GM19043 (cell line): ENCODE data around the gene CDC6.
"Not testable (repeated sequence)": the region's sequence is repeated elsewhere in the genome, so short reads cannot be mapped to it uniquely, and the experiment has no call there.

Experiments used
- ATAC-seq: cut with Tn5 transposase; IDR thresholded peaks from one replicate; pipeline ENCODE4 v1.9.1; 2021; ENCODE audit warnings: low read depth; ENCODE audit not compliant: unreplicated experiment

CDC6 gene

GRCh38 chr17:40284085-40284713 lies 3.5 kb upstream of the CDC6 start:
- no peak for ATAC-seq

- ATAC-seq = no peak
Measured at GRCh38 chr17:40286473-40286872, 1.2 kb upstream of the CDC6 start.

DNA sequence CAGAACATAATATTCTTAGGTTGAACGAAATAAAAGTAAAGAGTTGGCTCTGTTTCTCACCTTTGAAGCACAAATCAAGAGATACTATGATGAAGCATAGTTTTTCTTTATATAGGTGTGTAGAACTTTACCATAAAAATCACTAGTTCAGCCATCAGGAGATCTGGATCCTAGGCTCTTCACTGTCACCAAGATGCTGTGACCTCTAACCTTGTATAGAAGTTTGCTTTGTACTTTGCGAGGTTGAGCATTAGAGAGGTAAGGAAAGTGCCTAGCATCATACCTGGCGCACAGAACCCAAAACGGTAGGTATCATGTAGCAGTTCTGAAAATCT lies 553 bp upstream of the CDC6 start:
- no peak for ATAC-seq

DNA sequence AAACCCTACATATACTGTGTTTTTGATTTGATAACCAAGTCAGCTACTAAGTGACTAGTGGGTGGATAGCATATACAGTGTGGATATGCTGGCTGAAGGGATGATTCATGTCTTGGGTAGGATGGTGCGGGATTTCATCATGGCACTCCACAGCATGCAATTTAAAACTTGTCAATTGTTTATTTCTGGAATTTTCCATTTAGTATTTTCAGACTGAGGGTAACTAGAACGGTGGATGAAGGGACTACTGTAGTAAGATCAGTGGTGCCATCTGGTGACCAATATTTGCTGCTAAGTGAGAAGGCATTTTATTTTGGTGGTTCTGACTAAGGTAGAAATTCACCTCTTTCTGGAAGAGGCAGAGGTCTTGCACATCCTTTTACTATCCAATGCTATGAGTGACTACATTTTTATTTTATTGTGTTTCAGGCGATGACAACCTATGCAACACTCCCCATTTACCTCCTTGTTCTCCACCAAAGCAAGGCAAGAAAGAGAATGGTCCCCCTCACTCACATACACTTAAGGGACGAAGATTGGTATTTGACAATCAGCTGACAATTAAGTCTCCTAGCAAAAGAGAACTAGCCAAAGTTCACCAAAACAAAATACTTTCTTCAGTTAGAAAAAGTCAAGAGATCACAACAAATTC lies 3.1 kb downstream of the CDC6 start:
- no peak for ATAC-seq

- ATAC-seq = no peak
Measured at GRCh38 chr17:40291281-40291664, 3.6 kb downstream of the CDC6 start.

DNA sequence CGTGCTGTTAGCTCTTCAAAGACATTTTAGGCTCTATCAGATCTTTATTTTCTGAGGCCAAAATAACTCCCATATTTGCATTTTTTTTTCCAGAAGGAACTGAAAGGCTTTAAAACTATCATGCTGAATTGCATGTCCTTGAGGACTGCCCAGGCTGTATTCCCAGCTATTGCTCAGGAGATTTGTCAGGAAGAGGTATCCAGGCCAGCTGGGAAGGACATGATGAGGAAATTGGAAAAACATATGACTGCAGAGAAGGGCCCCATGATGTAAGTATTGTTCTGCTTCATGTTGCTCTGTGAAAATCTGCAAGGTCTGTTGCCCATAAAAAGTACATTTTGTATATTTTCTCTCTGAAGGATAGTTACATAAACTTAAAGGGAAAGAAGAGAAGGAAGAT lies 5.7 kb downstream of the CDC6 start:
- ATAC-seq = no peak

- ATAC-seq = no peak
Measured at GRCh38 chr17:40295488-40296436, 8.1 kb downstream of the CDC6 start.

GRCh38 chr17:40297511-40297910 lies 9.8 kb downstream of the CDC6 start:
- ATAC-seq = no peak

DNA sequence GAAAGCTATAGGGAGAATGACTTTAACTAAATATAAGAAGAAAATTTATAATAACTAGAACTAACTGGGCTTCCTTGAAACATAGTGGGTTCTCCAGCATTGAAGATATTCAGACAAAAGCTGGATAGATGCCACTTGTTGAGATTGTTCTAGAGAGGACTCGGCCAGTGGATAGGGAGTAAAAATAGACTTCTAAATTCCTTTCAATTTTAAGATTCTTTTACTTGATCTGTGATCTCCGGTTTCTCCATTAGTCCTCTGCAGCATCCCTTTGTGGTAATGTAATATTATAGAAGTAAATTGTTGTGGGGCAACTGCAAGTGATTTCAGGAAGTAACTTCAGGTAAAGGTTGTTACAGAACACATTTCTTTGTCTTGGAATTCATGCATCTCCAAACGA lies 11.0 kb downstream of the CDC6 start:
- no peak for ATAC-seq

DNA sequence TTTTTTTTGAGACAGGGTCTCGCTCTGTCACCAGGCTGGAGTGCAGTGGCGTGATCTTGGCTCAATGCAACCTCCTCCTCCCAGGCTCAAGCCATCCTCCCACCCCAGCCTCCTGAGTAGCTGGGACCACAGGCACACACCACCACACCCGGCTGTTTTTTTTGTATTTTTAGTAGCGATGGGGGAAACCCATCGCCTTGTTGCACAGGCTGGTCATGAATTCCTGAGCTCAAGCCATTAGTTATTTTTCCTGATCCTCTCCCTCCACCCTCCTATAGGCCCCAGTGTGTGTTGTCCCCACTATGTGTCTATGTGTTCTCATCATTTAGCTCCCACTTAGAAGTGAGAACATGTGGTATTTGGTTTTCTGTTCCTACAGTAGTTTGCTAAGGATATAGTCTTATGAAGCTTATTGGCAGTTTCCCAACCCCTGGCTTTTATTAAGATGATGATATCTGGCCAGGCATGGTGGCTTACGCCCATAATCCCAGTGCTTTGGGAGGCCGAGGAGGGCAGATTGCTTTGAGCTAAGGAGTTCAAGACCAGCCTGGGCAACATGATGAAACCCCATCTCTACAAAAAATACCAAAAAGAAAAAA lies 11.6 kb downstream of the CDC6 start:
- ATAC-seq = not testable (repeated sequence)

GRCh38 chr17:40301315-40301714 lies 13.6 kb downstream of the CDC6 start:
- ATAC-seq = no peak

GRCh38 chr17:40303009-40303657 lies 15.5 kb downstream of the CDC6 start:
- ATAC-seq = no peak

- ATAC-seq = no peak
Measured at GRCh38 chr17:40303708-40304551, 16.3 kb downstream of the CDC6 start.

GRCh38 chr17:40304552-40304863 lies 16.8 kb downstream of the CDC6 start:
- not testable (repeated sequence) for ATAC-seq

DNA sequence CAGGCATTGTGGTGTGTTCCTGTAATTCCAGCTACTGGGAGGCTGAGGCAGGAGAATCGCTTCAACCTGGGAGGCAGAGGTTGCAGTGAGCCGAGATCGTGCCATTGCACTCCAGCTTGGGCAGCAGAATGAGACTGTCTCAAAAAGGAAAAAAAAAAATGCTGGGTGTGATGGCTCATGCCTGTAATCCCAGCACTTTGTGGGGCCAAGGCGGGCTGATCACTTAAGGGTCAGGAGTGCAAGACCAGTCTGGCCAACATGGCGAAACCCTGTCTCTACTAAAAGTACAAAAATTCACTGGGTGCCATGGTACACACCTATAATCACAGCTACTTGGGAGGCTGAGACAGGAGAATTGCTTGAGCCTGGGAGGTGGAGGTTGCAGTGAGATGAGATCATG lies 17.2 kb downstream of the CDC6 start:
- not testable (repeated sequence) for ATAC-seq

DNA sequence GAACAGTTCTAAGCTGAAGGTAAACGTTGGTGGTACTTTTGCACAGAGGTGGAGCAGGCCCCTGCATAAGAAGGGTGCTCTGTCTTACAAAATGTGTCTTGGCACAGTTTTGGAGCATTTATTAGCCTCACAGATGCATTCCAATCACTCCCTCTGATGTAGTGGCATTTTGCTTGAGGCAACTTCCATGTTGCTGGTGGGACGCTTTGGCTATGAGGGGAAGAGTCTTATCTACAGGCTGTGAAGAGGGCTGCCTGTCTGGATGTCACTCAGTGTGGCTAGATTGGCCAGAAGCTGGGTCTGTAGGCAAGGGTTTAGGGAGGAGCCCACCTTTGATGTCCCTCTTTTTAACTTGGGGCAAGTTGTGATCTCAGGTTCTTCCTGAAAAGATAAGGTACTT lies 18.7 kb downstream of the CDC6 start:
- no peak for ATAC-seq

GRCh38 chr17:40307001-40307730 lies 19.5 kb downstream of the CDC6 start:
- ATAC-seq = no peak

DNA sequence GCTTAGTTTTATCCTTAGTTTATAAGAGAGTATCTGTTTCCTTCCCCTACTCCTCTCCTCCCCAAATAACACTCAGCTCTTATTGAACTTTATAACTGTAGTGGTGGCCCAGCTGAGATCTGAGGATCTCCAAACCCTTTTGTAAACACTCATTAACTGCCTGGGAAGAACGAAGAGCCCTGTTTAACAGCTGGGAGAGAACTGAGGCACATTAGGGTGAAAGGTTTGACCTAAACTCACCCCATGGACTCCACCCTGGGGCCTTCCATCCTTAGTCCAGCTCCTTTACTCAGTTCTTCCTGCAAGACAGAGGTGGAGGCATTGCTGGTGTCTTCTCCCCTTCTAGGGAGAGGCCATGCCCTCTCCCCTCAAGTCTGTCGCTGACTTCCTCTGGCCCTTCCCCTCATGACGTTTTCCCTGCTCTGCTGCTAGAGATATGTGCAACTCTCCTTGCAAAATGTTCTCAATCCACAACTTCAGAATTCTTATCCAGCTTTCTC lies 20.1 kb downstream of the CDC6 start:
- no peak for ATAC-seq
